HK-2 (cell line): ENCODE results near the gene NUPR2.
A peak's percentile ranks its signal among the peaks of the same experiment; 100 is the strongest.
"Not testable (repeated sequence)": the region's sequence is repeated elsewhere in the genome, so short reads cannot be mapped to it uniquely, and the experiment has no call there.

ENCODE experiments used
- DNase-seq: peaks from one replicate; pipeline ENCODE4 v3.0.0-alpha.2; 2018; ENCODE audit not compliant: unreplicated experiment

NUPR2 gene, protein sequence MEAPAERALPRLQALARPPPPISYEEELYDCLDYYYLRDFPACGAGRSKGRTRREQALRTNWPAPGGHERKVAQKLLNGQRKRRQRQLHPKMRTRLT

DNA sequence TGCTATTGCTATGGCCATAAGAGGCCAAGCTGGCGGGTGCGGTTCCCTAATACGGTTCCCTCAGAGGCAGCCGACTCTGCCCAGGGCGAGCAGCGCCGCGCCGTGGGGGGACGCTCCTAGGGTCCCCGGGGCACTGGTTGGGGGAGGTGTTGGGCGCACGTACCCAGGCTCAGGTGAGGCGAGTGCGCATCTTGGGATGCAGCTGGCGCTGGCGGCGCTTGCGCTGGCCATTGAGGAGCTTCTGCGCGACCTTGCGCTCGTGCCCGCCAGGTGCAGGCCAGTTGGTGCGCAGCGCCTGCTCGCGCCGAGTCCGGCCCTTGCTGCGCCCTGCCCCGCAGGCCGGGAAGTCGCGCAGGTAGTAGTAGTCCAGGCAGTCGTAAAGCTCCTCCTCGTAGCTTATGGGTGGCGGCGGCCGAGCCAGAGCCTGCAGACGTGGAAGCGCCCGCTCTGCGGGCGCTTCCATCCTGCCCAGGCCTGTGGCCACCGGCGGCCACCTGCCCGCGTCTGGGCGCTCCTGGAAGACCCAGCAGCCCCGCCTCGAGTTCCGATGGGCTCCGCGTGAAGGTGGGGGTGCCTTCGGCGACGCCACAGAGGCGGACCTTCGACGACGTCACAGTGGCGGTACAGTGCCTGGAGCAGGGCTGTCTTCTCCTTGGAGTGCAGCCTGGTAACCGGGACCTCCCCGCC is at the start of gene NUPR2:
Gene NUPR2 (minus strand): TSS at position 566 of the 687 bp plus-strand sequence. CDS start 103 bp downstream, at position 463.
- no peak for DNase-seq

DNA sequence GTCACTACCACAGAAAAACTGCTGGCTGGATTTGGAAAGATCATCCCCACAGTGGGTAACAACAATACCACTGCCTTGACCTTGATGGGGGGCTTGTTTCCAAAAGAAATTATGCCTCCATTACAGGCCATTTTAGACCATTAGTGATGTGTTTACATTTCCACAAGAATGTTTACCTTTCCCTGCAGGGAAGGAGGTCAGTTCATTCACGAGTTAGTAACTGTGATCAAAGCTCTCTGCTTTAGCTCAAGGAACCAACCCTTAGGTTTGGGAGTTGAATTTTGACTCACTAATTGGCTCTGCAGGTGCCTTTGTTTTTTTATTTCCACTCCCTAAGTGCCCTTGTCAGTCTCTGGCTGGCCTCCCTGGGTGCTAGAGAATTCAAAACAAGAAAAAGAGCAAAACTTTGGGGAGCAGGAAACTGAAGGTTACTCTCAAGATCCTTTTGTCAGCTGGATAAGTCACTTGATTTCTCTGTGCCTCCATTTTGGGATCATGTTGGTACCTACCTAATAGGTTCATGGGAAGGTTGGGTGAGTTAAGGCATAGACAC is 41.1 kb upstream of the NUPR2 start:
- DNase-seq = no peak

DNA sequence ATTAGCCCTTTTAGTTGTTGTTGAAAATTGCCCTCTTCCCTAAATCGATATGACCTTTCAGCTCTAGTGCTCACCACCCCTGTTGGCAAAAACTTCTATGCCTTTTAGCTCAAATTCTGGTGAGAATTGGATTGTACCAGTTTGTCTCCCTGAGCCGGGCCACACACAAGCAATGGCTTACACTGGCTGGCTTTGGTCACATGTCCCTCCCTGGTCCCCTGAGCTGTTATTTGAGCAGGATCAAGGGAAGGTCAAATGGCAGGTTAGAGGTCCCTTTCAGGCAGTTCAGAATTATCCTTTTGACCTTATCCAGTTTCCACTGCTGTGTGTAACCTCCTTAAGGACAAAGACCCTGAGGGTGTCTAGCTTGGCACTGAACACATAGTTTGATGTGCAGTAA is 14.8 kb upstream of the NUPR2 start:
- DNase-seq = not testable (repeated sequence)

DNA sequence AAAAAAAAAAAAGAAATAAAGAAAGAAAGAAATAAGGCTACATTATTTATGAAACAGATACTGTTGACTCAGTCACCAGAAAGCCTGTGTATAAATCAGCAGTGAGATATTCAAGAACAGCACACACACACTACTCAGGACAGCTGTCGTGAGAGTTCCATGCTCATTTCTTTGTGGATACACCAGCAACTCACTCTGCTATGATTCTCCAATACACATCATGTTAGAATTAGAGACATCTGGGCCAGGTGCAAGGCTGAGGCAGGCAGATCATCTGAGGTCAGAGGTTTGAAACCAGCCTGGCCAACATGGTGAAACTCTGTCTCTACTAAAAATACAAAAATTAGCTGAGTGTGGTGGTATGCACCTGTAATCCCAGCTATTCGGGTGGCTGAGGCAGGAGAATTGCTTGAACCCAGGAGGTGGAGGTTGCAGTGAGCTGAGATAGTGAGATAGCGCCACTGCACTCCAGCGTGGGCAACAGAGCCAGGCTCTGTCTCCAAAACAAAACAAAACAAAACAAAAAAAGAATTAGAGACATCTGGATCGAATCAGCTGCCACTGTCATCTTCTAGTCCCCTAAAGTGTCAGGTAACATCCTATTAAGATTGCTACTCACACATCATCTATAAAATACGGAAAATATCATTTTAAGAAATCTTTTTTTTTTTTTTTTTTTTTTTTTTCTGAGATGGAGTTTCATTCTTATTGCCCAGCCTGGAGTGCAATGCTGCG is 11.2 kb upstream of the NUPR2 start:
- DNase-seq = no peak

DNA sequence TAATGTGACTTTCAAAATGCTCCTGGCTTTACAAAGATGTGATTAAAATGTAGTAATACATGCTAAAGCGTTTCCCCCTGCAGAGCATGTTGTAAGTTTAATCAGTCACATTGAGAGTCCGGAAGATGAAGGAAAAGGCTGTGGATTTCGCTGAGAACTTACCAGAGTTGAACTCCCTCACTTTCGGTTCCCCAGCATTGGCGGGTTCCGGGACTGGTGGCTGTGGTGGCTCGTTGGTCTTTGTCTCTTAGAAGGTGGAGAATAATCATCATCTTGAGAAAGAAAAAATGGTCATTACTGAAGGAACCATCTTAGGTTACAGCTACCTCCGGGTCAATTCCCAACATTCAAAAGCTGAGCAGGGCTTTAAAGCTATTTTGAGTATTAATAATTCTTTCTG is 9.6 kb upstream of the NUPR2 start:
- DNase-seq = no peak

DNA sequence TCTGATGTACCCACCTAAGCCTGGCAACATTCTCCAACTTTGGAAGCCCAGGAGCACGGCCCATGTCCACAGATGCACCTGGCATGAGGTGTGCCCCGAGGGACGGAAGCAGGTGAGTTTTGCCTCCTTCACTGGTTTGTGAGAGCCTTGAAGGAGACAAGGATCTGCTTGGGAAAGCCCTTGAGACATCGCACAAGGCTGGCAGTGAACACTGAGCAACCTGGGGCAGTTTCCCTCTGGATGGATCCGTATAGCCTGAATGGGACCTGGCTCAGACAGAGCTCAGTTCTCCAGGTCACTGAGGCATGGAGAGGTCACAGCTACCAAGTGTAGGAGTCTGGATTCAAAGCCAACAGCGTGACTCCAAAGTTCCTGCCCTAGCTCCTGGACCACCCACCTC is 8.8 kb upstream of the NUPR2 start:
- no peak for DNase-seq

DNA sequence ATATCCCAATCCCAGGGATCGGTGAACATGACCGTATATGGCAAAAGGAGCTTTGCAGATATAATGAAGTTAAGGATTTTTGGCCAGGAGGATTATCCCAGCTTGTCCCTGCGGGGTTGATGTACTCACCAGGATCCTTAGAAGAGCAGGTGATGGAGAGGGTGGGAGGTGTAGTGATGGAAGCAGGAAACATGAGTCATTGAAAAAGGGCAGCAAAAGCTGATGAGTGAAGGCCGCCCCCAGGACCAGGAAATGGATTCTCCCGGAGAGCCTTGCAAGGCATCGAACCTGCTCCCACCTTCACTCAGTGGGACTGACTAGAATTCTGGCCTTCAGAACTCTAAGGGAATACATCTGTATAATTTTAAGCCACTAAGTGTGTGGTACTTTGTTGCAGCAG is 5.2 kb upstream of the NUPR2 start:
- no peak for DNase-seq

DNA sequence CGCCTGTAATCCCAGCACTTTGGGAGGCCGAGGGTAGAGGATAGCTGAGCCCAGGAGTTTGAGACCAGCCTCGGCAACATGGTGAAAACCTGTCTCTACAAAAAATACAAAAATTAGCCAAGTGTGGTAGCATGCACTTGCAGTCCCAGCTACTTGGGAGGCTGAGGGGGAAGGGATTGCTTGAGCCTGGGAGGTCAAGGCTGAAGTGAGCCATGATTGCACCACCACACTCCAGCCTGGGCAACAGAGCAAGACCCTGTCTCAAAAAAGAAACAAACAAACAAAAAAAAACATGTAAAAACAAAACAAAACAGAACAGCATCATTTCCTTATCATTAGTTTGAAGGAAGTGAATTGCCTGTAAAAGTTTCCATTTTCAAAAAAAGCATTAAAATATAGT is 4.0 kb downstream of the NUPR2 start:
- DNase-seq = not testable (repeated sequence)

DNA sequence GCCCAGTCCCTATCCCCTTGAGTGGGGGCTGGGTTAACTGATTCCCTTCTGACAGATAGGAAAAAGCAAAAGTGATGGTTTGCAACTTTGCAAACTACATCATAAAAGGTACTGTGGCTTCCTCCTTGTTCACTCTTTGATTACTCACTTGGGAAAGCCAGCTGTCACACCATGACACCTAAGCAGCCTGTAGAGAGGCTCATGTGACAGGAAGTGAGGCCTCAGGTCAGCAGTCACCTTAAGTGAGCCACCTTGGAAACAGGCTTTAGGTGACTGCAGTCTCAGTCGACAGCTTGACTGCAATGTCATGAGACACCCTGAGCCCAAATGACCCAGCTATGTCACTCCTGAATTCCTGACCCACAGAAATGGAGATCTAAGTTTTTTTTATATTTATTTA is 5.6 kb downstream of the NUPR2 start:
- no peak for DNase-seq

DNA sequence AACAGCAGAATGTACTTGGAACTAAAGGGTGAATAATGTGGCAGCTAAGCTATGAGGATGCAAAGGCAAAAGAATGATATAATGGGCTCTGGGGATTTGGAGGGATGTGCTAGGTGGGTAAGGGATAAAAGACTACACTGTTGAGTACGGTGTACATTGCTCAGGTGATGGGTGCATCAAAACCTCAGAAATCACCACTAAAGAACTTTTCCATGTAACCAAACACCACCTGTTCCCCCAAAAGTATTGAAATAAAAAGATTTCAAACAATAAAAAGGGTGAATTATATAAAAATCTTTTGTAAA is 8.3 kb downstream of the NUPR2 start:
- DNase-seq = no peak

DNA sequence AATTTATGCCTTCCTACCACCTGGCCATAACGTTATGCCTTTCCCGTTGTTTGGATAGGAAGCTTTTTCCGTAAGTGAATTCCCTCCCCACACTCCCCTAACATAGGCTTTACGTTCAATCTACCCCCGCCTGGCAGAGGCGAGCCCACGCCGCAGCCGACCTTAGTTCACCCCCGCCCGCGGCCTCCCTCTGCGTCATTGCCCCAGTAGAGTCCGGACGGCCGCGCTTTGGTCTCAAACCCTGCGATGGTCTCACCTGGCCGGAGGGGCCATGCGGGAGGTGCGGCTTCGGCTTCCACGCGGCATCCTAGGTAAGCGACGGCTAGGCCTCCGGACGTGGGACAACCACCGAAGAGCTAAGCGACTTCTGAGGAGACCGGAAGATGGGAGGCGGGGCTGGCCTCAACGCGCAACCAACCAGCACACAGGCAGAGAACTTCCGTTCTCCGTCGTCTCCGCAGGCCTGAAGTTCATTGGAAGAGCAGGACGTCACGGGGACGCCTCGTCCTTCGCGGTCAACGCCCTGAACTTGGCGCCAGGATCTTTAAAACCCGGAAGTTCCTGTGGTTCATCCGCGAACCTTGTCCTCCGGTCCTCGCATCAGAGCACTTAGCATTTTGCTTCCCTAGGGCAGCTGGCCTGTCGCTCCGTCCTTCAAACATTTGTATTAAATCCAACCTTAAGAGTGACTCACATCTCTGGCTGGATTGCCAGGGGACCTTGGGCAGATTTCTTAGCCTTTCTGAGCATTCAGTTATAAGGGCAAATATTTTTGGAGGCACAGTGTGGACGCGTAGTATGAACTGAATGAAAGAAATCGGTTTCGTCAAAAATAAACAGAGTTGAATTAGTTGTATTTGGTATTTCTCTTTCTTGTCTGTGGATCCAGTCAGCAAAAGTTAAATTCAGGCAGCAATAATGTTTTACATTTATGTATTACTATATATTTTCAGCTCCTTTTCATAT is 9.8 kb downstream of the NUPR2 start, which contains the start of gene CHCHD2:
Gene CHCHD2 (minus strand): TSS at position 369 of the 966 bp plus-strand sequence. CDS start 63 bp downstream, at position 306.
- DNase-seq = peak; percentile 95

DNA sequence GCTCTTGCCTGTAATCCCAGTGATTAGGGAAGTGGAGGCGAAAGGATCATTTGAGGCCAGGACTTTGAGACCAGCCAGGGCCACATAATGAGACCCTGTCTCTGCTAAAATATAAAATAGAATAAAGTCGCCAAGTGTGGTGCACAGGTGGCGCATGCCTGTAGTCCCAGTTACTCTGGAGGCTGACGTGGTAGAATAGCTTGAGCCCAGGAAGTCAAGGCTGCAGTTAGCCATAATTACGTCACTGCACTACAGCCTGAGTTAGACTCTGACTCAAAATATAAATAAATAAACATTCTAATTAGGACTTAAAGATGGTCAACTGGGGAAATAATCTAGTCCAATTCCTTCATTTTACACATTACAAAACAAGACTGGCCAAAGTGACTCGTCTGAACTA is 10.7 kb downstream of the NUPR2 start:
- DNase-seq = peak; percentile 25

DNA sequence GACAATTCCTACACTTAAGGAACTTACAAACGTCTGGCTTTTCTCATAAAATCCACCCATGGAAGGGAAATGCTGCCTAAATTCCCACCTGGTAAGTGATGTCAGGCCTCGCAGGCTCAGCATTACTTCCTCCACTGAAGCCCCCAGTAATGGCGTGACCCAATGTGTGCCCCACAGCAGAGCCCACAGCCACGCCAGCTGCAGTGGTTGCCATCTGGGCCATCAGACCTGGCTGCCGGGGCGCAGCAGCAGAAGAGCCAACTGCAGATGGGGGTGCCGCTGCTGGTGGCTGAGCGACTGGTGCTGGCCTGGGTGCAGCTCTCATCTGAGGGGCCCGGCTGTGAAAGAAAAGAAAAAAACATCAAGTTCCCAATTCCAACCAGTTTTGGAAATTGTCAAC is 12.1 kb downstream of the NUPR2 start:
- DNase-seq = not testable (repeated sequence)

DNA sequence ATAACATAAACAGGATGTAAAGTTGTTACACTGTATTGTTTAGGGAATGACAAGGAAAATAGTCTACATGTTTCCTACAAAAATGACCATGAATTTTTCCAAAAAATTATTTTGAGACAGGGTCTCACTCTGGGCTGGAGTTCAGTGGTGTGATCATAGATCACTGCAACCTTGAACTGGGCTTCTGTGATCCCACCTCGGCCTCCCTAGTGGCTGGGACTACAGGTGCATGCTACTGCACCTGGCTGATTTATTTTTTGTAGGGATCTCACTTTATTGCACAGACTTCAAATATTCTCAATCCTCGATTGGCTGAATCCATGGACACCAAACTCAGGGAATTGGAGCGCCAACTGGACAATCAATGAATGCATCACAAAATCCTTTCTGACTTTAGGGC is 16.6 kb downstream of the NUPR2 start:
- no peak for DNase-seq

DNA sequence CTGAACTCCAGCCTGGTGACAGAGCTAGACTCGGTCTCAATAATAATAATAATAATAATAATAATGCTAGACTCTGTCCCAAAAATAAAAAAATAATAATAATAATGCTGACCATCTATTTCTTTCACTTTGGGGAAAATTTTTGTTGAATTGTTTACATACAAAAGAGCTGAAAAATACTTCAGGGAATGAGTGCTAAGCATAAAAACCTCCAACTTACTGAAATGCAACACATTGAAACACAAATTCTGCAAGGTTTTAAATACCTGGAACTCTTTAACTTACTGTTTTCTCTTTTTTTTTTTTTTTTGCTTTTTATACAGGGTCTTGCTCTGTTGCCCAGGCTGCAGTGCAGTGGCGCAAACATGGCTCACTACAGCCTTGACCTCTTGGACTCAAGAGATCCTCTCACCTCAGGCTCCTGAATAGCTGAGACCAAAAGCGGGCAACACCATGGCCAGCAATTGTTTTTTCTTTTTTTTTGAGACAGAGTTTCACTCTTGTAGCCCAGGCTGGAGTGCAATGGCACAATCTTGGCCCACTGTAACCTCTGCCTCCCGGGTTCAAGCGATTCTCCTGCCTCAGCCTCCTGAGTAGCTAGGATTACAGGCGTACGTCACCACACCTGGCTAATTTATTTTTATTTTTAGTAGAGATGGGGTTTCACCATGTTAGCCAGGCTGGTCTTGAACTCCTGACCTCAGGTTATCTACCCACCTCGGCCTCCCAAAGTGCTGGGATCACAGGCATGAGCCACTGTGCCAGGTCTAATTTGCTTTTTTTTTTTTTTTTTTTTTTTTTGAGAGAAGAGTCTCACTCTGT is 17.8 kb downstream of the NUPR2 start:
- DNase-seq = not testable (repeated sequence)

DNA sequence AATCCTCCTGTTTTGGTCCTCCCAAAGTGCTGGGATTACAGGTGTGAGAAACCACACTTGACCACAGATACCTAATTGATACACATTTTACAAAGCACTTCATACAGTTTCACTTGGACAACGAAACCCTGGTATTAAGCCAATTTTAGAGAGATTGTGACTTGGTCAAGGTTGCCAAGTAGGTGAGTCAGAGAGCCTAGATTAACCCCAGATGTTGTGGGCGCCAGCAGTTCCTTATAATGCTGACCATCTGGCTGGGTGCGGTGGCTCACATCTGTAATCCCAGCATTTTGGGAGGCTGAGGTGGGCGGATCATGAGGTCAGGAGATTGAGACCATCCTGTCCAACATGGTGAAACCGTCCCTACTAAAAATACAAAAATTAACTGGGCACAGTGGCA is 18.5 kb downstream of the NUPR2 start:
- DNase-seq = no peak

DNA sequence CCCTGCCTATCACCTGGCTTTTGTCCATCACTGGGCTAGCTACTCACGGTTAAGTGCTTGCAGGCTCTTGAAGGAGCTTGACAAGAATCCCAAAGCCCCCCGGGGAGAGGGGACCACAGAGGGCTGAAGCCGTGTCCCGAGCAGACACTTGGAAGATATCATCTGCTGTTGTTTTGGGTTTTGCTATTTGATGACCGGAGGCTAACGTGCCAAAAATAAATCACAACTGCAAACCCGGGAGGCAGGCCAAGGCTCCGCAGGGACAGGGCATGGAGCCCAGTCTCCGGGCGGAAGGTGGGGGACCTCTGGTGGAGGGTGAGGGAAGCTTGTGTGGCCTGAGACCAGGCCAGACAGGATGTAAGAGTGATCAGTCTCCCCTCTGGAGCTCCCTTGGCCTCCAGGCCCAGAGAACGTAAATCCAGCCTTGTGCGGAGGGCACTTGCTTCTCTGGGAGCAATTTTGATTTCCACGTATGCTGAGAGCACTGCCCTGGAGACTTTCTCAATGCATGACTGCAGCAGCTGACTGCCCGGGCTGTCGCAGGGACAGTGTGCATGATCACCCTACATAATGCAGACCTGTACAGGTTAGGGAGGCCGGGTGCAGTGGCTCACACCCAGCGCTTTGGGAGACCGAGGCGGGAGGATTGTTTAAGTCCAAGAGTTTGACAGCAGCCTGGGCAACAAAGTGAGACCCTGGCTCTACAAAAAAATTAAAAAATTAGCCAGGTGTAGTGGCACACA is 23.3 kb downstream of the NUPR2 start, which contains the start of gene PHKG1:
Gene PHKG1 (minus strand): TSS at position 164 of the 743 bp plus-strand sequence. CDS start 4,011 bp downstream, outside the sequence.
- peak; percentile 39 for DNase-seq

DNA sequence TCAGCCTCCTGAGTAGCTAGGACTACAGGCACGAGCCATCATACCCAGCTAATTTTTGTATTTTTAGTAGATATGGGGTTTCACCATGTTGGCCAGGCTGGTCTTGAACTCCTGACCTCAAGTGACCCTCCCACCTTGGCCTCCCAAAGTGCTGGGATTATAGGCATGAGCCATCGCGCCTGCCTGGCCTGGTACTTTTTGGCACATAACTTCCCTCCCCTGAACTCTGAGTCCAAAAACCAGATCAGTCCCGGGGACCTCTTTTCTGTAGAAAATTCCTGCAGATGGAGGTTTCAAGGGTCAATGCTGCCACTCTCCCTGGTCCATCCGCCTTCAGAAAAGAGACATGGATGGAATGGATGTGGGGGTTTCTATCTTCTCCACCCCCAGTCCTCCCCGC is 23.8 kb downstream of the NUPR2 start:
- DNase-seq = not testable (repeated sequence)

DNA sequence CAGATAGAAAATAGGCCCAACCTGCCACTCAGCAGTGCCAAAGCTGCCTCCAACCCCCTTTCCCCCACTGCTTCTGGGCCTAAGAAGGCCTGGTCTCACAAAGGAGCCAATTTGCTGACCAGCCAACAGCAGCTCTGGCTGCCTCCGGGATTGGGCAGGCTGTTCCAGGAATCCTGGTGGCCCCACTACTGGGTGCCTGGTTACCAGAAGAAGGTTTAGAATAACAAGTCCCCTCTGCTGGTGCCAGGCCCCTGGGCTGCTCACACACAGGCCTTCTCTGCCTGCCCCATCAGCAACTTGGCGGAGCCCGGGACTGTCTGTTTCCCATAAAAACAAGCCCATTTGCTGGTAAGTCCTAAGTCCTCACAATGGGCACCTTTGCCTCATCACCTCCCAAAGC is 24.6 kb downstream of the NUPR2 start:
- DNase-seq = no peak

DNA sequence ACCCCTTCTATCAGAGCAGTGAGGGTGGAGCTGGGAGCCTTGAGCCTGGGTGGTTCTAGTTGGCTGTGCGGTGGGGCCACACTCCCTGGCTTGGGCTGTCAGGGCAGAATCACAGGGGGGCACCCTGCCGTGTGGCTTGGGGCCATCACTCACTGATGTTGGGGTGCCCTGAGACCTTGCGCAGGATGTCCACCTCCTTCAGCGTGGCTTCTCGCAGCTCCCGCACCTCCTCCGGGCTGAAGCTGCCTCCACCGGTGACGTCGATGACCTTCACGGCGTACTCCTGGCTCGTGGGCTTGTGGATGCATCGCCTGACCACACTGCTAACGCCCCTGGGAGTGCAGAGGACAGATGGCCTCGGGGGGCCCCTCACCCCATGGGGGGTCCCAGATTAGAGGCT is 28.8 kb downstream of the NUPR2 start:
- no peak for DNase-seq
